Measurements from ENCODE around the gene FES. TPM values are rescaled to one million over a fixed set of nuclear protein-coding genes. Genes with fewer than 3 reads are reported as not detected.

FES gene
- total RNA-seq, 1 donor, result 17.3 TPM

- TF ChIP-seq, protein P1, sequence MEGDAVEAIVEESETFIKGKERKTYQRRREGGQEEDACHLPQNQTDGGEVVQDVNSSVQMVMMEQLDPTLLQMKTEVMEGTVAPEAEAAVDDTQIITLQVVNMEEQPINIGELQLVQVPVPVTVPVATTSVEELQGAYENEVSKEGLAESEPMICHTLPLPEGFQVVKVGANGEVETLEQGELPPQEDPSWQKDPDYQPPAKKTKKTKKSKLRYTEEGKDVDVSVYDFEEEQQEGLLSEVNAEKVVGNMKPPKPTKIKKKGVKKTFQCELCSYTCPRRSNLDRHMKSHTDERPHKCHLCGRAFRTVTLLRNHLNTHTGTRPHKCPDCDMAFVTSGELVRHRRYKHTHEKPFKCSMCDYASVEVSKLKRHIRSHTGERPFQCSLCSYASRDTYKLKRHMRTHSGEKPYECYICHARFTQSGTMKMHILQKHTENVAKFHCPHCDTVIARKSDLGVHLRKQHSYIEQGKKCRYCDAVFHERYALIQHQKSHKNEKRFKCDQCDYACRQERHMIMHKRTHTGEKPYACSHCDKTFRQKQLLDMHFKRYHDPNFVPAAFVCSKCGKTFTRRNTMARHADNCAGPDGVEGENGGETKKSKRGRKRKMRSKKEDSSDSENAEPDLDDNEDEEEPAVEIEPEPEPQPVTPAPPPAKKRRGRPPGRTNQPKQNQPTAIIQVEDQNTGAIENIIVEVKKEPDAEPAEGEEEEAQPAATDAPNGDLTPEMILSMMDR (IDR thresholded peaks at IDR 0.05; ENCODE audit: insufficient read depth, low read depth, low read length), result no peak
- DNase-seq (ENCODE audit: low read depth), result no peak
- H3K4me3 ChIP-seq (ENCODE audit: low read depth, low read length), result no peak overlapping the region
These were observed 23.2 kb upstream of the FES start for GRCh38 chr15:90860942-90861675.

GRCh38 chr15:90862487-90862886 lies 21.8 kb upstream of the FES start:
- no peak for DNase-seq (ENCODE audit: low read depth)
- H3K4me3 ChIP-seq (ENCODE audit: low read depth, low read length), result no peak overlapping the region
- TF ChIP-seq, protein P1 (IDR thresholded peaks at IDR 0.05; ENCODE audit: insufficient read depth, low read depth, low read length), result no peak

- no peak overlapping the region for H3K4me3 ChIP-seq (ENCODE audit: low read depth, low read length)
- TF ChIP-seq, protein P1 (IDR thresholded peaks at IDR 0.05; ENCODE audit: insufficient read depth, low read depth, low read length), result no peak
- DNase-seq (ENCODE audit: low read depth), result no peak
These were observed 21.1 kb upstream of the FES start for GRCh38 chr15:90862964-90863778.

DNA sequence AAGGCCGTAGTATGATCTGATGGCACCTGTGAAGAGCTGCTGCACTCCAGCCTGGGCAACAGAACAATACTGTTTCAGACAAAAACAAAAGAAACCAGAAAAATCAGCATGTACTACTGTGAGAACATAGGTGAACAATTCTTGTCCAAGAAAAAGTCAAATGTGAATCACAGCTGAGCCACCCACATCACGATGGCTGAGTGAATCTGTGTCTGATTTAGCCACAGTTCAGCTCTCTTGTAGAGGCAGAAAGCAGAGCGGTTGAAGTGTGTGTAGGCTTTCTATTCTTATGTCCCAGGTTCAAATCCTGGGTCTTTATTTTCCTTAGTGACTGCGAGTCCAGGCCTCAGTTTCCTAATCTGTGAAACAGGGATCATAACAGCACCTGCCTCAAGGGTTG lies 20.3 kb upstream of the FES start:
- no peak for DNase-seq (ENCODE audit: low read depth)
- TF ChIP-seq, protein P1 (IDR thresholded peaks at IDR 0.05; ENCODE audit: insufficient read depth, low read depth, low read length), result no peak
- H3K4me3 ChIP-seq (ENCODE audit: low read depth, low read length), result no peak overlapping the region

DNA sequence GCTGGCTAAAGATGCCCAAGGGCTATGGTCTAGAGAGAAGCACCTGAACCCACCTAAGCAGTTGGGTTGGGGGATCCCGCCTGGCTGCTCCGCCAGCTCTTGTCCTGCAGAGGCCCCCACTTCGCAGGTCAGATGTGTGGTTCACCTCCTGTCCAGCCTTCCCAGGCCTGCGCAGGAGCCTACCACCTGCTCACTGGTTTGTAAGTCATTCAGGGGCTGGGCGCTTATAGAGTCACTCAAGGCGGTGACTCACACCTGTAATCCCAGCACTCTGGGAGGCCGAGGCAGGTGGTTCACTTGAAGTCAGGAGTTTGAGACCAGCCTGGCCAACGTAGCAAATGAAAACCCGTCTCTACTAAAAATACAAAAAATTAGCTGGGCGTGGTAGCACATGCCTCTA lies 19.8 kb upstream of the FES start:
- TF ChIP-seq, protein P1 (IDR thresholded peaks at IDR 0.05; ENCODE audit: insufficient read depth, low read depth, low read length), result no peak
- no peak for DNase-seq (ENCODE audit: low read depth)

GRCh38 chr15:90865702-90866101 lies 18.6 kb upstream of the FES start:
- TF ChIP-seq, protein P1 (IDR thresholded peaks at IDR 0.05; ENCODE audit: insufficient read depth, low read depth, low read length), result no peak
- no peak overlapping the region for H3K4me3 ChIP-seq (ENCODE audit: low read depth, low read length)
- DNase-seq (ENCODE audit: low read depth), result no peak

More for the DNA sequence above, 19.8 kb upstream of the FES start:
- no peak overlapping the region for H3K4me3 ChIP-seq (ENCODE audit: low read depth, low read length)

All from fibroblast of villous mesenchyme (primary cell).